NCI-H2081 treated with DMSO at 0.1 percent for 48 hours (cell line): ENCODE measurements around the gene CFAP68.
"Not testable (repeated sequence)": the region's sequence is repeated elsewhere in the genome, so short reads cannot be mapped to it uniquely, and the experiment has no call there.

Experiments used
- DNase-seq: peaks from one replicate; lab custom pipeline; 2025; lab: John Stamatoyannopoulos, UW

Gene CFAP68

DNA sequence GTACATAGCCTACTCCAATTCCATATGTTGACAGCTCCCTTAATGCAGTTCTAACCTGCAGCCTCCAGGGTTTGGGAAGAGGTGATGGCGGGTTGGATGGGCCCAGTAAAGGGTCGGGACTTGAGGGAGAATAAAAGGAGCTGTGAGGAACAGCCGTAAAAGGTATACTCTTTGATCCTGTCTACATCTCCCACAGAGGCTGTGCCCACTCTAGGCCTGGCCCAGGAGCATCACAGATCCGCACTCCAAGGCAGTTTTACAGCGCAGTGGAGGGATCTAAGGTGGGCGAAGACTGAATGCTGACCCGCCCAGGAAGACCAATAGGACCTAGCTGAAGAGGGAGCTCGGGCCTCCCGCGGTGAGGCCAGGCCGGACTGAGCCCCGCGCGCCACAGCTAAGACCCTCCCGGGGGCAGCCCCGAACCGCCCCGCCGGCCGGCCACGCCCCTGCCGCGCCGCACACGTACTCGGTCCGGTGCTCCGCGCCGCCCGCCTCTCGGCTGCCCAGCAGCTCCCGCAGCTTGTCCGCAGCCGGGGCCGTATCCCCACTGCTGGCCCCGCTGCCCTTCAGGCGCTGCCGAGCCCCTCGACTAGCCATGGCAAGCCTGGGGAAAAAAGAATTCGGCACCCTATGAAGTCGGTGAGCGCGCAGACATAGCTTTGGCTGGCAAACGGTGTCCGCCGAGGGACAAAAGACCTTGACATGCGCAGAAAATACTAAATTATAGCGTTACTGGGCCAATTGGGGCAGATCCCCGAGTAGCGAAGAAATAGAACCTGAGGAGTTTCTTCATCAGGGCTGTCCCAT is 8.3 kb upstream of the CFAP68 start, which contains the start of gene ALG9:
TSS of gene ALG9 (minus strand) at position 696 of the 807 bp plus-strand sequence. CDS start at position 597, 99 bp downstream.
- DNase-seq: peak; percentile 47

DNA sequence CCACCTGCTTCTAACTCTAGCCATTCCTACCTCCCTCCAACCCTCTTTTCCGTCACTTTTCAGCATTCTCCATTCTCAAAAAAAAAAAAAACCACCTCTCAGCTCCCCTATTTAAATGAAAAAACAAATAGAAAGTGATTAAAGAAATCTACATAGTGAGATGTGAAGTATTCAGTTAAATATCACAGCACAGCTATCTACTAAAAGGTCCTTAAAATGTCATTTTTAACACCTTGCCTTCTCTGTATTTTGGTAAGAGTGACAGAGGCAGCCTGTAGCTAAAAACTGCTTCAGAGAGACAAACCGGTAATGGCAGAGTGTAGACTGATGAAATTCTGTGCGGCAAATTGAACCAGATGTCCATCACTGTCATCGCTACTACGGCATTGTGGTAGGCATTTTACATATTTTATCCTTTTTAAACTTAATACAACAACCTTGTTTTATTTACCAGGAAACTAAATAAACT is 7.6 kb upstream of the CFAP68 start:
- no peak for DNase-seq

GRCh38 chr11:111878385-111878848 is 924 bp upstream of the CFAP68 start:
- no peak for DNase-seq

DNA sequence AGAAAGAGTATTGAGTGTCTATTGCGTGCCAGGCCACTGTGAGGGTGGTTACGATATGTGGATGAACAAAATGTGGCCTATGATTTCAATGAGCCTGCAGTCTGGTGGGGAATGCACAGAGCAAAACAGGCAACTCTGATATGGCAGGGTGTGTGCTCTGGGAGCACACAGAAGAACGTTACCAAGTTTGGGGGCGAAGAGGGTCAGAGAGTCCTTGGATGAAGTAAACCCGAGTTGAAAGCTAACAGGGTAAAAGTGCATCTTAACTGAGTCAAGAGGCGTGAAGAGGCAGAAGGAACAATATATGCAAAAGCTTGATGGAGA is 258 bp downstream of the CFAP68 start:
- no peak for DNase-seq

DNA sequence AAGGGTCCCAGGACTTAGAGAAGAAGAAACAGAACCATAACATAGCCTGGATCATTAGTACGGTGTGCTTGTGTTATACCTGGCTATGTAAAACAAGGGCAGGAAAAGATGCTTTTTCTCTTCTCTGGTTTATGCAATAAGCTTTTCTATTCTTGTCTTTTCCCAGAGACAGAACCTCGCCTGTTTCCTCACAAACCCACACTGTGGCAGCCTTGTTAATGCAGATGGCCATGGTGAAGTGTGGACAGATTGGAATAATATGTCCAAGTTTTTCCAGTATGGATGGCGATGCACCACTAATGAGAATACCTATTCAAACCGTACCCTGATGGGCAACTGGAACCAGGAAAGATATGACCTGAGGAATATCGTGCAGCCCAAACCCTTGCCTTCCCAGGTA is 2.9 kb downstream of the CFAP68 start:
- no peak for DNase-seq

DNA sequence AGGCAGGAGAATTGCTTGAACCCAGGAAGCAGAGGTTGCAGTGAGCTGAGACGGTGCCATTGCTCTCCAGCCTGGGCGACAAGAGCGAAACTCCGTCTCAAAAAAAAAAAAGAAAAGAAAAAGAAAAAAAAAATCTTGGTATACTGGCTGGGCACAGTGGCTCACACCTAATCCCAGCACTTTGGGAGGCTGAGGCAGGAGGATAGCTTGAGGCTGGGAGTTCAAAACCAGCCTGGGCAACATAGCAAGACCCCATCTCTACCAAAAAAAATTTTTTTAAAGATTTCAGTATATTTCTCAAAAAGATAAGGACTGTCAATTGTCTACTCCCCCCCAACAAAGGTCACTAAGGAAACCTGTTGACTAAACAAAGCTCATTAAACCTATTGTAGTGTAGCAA is 5.7 kb downstream of the CFAP68 start:
- DNase-seq: not testable (repeated sequence)

GRCh38 chr11:111886032-111886431 is 6.7 kb downstream of the CFAP68 start:
- no peak for DNase-seq

DNA sequence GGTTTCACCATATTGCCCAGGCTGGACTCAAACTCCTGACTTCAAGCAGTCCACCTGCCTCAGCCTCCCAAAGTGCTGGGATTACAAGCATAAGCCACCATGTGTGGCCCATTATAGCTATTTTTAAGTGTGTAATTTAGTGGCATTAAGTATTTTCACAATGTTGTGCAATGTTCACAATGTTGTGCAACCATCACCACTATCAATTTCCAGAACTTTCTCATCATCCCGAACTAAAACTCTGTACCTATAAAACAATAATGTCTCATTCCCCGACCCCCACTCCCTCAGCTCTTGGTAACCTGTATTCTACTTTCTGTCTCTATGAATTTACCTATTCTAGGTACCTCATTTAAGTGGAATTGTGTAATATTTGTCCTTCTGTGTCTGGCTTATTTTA is 7.5 kb downstream of the CFAP68 start:
- no peak for DNase-seq

- DNase-seq: no peak
Observed at GRCh38 chr11:111905411-111905810, 26.1 kb downstream of the CFAP68 start.

GRCh38 chr11:111906680-111907079 is 27.3 kb downstream of the CFAP68 start:
- no peak for DNase-seq

- no peak for DNase-seq
Observed at GRCh38 chr11:111908639-111909305, 29.4 kb downstream of the CFAP68 start.

DNA sequence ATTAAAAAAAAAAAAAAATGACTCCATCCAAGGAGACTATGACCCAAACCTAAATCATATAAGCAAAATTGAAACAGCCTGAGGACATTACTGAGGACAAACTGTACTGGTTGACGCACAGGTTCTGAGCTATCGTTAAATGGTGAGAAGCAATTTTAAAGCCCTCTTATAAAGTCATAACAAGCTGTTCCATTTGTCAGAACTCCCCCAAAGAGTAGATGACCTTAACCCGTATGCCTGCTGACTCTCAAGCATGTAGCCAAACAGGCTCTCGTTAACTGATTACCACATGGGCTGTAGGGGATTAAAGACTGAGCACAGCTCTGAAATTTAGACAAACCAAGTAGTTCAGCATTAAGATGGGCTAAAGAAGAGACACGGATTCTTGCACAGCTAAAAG is 30.0 kb downstream of the CFAP68 start:
- no peak for DNase-seq

- no peak for DNase-seq
Observed at GRCh38 chr11:111910676-111911562, 31.6 kb downstream of the CFAP68 start.

GRCh38 chr11:111911563-111912401 is 32.4 kb downstream of the CFAP68 start, which contains the start of gene CRYAB:
CRYAB (minus strand) TSS chr11:111911770; CDS start chr11:111911724, 46 bp downstream.
- DNase-seq: no peak

DNA sequence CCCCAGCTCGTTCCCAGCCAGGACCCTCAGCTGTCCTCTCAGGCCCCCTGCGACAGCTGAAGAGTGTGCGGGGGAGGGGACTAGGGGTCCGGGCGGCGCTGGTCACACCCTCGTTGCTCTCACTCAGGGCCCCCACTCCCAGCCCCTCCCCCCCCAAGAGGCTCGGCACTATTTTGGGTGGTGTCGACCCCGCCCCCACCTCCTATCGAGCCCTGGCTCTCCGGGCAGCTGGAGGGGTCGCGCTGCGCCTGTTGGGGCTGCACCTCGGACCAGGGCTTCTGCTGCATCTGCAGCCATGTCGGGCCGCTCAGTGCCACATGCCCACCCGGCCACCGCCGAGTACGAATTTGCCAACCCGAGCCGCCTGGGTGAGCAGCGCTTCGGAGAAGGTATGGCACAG is 33.2 kb downstream of the CFAP68 start, which contains the start of gene HSPB2:
TSS of gene HSPB2 (plus strand) at position 200 of the 400 bp plus-strand sequence. CDS start at position 296, 96 bp downstream.
- DNase-seq: no peak

DNA sequence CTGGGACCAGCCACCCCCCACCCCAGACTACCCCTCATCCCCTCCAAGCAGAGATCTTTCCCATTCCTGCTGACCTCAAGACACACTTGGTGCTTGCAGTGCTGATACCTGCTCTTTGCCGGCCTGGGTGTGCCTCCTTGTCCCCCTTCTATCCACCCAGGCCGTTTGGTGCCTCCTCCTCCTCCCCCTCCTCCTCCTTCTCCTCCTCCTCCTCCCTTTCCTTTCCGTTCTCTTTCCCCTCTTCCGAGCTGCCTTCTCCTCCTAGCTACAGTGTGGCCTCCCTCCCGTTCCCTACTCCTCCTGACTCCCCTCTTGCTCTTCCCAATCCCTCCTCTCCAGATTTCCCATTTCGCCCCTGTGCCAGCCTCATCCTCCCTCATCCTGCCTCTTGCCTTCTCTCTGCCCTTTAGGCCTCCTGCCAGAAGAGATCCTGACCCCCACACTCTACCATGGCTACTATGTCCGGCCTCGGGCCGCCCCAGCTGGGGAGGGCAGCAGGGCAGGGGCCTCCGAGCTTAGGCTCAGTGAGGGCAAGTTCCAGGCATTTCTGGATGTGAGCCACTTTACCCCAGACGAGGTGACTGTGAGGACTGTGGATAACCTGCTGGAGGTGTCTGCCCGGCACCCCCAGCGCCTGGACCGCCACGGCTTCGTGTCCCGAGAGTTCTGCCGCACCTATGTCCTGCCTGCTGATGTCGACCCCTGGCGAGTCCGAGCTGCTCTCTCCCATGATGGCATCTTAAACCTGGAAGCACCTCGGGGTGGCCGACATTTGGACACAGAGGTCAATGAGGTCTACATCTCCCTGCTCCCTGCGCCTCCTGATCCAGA is 33.9 kb downstream of the CFAP68 start:
- DNase-seq: no peak

- no peak for DNase-seq
Observed at GRCh38 chr11:111913997-111914396, 34.7 kb downstream of the CFAP68 start.

DNA sequence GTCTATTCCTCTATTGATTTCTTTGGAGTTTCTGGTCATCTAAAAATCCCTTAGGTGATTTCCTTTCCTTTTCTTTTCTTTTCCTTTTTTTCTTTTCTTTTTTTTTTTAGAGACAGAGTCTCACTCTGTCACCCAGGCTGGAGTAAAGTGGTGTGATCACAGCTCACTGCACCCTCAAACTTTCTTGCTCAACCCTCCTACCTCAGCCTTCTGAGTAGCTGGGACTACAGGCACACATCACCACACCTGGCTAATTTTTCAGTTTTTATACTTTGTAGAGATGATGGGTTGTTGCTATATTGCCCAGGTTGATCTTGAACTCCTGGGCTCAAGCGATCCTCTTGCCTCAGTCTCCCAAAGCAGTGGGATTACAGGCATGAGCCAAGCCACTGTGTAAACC is 37.4 kb downstream of the CFAP68 start:
- DNase-seq: no peak

DNA sequence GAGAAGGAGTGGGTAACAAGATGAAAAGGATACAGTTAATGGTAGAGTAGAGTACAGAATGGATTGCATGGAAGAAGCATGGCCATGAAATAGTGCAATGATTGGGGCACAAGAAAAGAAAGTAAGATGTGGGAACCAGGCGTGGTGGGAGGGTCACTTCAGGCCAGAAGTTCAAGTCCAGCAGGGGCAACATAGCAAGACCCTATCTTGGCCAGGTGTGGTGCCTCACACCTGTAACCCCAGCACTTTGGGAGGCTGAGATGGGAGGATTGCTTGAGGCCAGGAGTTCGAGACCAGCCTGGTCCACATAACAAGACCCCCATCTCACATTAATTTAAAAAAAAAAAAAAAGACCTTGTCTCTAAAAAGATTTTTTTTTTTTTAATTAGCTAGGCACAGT is 38.0 kb downstream of the CFAP68 start:
- no peak for DNase-seq

- DNase-seq: no peak
Observed at GRCh38 chr11:111917788-111918187, 38.4 kb downstream of the CFAP68 start.
